ENCODE results near the gene FGF14. TPM values are rescaled to one million over a fixed set of nuclear protein-coding genes. Genes with fewer than 3 reads are reported as not detected.

FGF14 gene
- total and polyA plus RNA-seq, 2 experiments from 2014 or later, result 0.03 TPM; not detected in 1

- TF ChIP-seq CTCF (conservative IDR thresholded peaks at IDR 0.05; ENCODE audit: low read depth in 2 of 2), result no peak
- TF ChIP-seq POLR2AphosphoS5 (IDR thresholded peaks at IDR 0.05; ENCODE audit: low read depth), result no peak
Observed at GRCh38 chr13:101985321-101985720, 416.5 kb downstream of the FGF14 start (continued).

- Histone ChIP-seq H3K4me2 (no peak overlapping the region), H3K79me2 (replicated peaks; ENCODE audit: insufficient read depth) (no peaks in the 10 kb centered on the region), H3K27me3 (ENCODE audit: insufficient read depth) (no peaks in the 10 kb centered on the region), H3K27ac (ENCODE audit: low read depth) (no peak overlapping the region), H3K9me2 (ENCODE audit: insufficient read depth) (0 out of 2 replicates have a peak, but pooled peaks cover 4% of the 10 kb centered on the region), H3K36me3 (ENCODE audit: insufficient read depth) (no peaks in the 10 kb centered on the region), H3K4me3 (no peak overlapping the region), H4K20me1 (replicated peaks; ENCODE audit: insufficient read depth) (no peaks in the 10 kb centered on the region), H3F3A (replicated peaks; ENCODE audit: low read depth) (no peaks in the 10 kb centered on the region), H2AFZ (no peak overlapping the region), H3K4me1 (ENCODE audit: insufficient read depth) (no peaks in the 10 kb centered on the region)
- DNase-seq (ENCODE audit: low spot score) (no peak), ATAC-seq (no peak)
- H3K27ac Mint-ChIP-seq, result no peak overlapping the region
- H3K4me1 Mint-ChIP-seq, result no peaks in the 10 kb centered on the region
- H3K4me3 Mint-ChIP-seq, result no peak overlapping the region
- TF ChIP-seq ZNF114 (CRISPR knock-in tag; IDR thresholded peaks at IDR 0.05), result no peak
- no peak for TF ChIP-seq CREB1 (CRISPR knock-in tag; IDR thresholded peaks at IDR 0.05; ENCODE audit: low read depth)
- no peak for TF ChIP-seq ETS1 (IDR thresholded peaks at IDR 0.05)
- no peak for TF ChIP-seq REST (IDR thresholded peaks at IDR 0.05; ENCODE audit: unreplicated experiment)
- no peak for TF ChIP-seq STAT1 (IDR thresholded peaks at IDR 0.05; ENCODE audit: unreplicated experiment)
- TF ChIP-seq ZNF331 (CRISPR knock-in tag; IDR thresholded peaks at IDR 0.05; ENCODE audit: low read depth), result no peak
- no peak for TF ChIP-seq JUNB (IDR thresholded peaks at IDR 0.05; ENCODE audit: unreplicated experiment)
- TF ChIP-seq NANOG (IDR thresholded peaks at IDR 0.05; ENCODE audit: borderline replicate concordance), result no peak
- no peaks in the 10 kb centered on the region for H3K9me3 Mint-ChIP-seq
- H3K27me3 Mint-ChIP-seq (ENCODE audit: insufficient read depth, low read depth, poor library complexity), result no peaks in the 10 kb centered on the region
- no peaks in the 10 kb centered on the region for H3K36me3 Mint-ChIP-seq (ENCODE audit: low read depth)
Observed at GRCh38 chr13:101982903-101983302, 418.9 kb downstream of the FGF14 start.

Data from GM23338 (cell line).